ENCODE results near the gene LDLRAD4.
"Not testable (repeated sequence)": the region's sequence is repeated elsewhere in the genome, so short reads cannot be mapped to it uniquely, and the experiment has no call there.

The LDLRAD4 gene

DNA sequence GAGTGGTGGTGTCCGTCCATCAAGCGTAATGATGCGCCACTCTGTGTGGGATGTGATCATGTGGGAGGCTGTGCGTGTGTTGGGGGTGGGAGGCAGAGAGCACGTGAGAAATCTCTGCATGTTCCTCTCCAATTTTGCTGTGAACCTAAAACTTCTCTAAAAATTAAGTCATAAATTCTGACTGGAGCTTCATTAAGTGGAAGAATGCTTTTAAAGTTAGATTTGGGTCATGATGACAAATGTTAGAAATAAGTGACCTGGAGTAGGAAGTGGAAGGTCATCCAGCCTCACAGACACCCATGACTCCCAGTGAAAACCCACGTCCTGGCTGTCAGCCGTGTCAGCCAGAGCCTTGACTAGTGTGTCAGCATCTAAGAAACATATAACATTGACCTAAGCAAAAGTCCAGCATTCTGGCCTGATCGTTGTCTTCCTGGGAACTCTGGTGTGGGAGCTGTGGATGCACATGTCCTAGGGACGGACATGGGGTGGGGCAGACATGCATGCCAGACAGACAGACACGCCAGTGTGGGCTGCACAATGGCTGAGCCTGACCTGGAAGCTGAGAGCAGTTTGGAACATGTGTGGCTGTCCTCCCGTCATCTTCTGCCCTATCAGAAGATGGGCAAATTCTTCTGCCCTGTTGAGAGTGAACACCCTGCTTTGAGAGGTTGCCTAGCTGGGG is 262.2 kb downstream of the LDLRAD4 start:
- DNase-seq, result no peak

DNA sequence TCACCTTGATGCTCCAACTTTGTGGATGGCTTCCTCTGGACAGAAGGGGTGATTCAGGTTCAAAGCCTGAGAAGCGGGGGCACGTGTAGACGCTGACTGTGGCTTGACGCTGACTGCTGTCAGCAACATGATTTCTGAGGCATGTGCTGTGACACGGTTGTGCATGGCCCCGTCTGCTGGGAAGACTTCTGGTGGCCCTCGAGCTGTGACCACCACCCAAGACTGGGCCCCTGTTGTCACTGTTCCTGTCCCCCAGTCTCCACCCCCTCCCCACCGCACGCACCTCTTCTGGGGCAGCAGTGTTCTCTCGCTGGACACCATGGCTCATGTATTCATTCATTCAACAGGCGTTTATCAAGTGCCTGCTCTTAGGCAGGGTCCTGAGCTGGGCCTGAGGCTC is 262.8 kb downstream of the LDLRAD4 start:
- DNase-seq, result no peak

DNA sequence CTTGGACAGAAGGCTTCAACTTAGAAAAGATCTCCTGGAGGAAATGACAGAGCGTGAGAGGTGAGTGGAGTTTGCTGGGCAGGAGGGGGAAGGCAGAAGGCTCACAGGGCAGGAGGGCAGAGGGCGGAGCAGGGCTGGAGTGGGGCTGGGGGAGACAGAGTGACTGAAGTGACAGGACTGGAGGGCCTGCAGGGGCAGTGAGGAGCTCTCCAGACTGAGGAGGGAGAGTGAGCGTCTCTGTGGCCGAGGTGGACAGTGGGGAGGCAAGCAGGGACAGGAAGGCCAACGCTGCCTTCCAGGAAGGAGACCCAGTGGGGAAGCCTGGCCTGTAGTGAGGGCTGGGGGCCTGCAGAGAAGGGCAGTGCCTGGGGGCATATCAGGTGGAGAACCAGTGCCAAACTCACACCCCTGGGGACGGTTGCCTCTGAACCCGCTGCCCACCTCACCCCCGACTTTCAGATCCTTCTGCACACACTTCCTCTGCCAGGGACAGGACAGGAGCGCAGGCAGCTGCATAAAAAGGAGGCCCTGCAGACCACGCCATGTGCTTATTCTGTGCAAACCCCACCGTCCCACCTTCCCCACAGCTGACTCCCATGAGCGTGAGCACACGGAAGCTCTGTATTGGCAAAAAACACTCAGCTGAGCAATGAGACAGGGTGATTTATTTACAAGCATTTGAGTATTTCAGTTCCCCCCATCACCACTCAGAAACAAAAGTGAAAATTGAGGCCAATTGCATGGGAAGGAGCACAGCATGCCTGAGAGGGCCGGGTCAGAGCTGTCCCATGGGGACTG is 263.5 kb downstream of the LDLRAD4 start:
- DNase-seq, result no peak

DNA sequence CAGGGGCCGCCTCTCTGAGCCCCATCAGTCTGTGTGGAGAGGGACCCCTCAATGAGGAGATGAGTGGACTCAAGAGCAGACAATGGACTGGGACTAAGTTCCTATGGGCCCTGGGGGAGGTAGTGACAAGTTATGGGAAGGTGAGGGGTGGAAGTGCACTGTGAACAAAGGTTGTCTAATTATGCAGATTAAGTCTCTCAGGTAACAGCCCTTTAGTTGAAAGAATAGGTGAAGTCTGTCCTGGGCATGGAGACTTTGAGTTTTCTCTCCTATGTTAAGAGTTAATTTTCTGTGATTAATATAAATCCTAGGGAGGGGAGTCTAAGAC is 264.0 kb downstream of the LDLRAD4 start:
- no peak for DNase-seq

DNA sequence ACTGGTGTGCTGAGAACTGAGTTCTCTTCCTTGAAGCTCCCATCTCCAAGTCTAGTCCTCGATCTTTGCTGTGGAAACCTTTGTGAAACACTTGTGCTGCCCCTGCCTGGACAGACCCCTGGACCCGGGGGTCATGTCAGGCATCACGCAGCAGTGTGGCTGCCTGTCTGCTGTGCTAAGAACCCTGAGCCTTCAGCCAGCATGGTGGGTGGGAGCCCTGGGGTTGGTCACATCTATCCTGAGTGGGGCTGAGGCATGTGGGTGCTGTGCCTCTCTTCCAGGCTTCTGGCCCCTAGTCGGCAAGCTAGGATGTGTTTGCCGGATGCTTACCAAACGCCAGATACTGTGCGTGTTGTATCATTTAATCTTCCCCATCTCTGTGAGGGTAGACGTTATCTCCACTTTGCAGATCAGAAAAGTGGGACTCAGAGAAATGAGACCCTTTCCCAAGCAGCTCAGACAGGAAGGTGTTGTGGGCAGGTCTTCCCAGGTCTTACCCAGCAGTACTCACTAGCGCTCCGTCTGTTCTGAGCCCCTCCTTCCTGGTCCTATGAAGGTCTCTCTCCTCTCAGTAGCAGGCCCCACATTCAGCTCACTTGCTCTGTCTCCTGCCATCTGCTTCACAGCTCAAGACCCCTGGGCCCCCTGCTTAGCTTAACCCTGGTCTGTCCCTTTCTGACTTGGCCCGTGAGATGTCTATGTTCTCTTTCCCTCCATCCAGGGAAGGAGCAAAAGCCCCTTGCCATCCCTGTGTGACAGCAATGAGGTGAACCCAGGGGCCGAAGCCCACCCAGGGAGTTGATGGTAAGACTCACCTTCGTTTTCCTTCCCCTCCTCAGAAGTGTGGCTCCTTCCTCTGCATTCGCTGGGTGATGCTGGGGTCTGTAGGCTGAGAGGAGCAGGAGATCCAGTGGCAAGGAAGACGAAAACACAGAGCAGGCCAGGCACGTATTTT is 265.0 kb downstream of the LDLRAD4 start:
- DNase-seq, result no peak

DNA sequence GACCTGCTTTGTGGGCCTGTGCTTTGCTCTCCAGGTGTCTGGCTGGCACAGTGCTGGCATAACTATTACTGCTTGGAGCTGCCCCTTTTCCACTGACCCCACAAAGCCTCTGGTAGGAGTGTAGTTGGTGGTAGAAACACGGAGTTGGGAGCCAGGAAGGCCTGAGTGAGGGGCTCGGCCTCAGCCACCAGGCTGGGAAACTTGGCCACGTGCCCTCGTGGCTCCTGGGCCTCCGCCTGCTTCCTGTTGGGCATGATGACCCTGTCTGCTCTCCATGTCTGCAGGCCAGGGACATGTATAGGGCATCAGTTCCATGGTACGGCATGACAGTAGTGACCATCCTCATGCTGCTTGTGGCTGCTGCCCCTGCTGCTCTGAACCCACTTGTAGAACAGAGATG is 266.6 kb downstream of the LDLRAD4 start:
- DNase-seq, result no peak

DNA sequence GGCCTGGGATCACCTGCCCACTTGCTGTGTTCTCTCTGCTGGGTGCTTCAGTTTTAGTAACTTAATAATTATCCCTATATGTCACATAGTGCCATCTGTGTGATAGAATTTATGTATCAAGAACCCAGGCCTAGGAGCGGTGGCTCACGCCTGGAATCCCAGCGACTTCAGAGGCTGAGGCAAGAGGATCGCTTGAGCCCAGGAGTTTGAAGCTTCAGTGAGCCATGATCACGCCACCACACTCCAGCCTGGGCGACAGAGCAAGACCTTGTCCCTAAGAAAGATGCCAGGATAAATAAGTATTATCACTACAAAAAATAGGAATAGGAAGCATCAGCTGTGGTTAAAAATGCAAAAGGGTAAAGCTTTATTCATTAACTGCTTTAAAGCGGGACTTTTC is 267.0 kb downstream of the LDLRAD4 start:
- DNase-seq, result no peak

DNA sequence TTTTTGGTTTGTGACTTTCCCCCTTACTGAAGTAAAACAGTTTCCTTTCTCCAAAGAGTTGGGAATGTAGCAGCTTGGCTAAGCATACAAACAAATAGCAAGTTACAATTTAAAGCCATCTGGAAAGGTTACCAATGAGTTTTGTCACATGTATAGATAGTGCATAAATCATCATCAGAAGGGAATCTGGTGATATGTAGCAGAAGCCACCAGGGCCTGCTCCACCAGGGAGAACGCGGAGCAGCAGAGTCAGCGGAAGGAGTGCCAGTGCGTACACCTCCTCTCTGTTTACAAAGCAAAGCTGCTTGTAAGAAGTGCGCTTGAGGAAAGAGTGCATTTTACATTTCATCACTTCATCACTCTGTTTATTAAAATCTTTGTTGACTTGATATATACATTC is 267.7 kb downstream of the LDLRAD4 start:
- no peak for DNase-seq

DNA sequence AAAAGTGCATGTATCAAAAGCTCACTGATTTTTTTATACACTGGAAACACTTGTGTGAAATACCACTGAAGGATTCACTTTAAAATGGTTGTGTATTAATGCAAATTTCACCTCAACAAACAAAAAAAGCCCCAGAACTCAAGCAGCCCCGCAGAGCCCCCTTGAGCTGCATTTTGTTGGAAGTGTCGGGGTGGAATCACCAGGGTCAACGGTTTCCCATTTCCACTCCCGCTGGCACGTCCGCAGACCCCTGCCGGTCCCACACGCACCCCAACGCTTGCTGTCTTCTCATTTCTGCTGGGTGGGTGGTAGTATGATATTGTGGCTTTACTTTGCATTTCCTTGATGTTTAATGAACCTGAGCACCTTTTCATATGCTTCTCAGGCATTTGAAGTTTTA is 268.1 kb downstream of the LDLRAD4 start:
- DNase-seq, result no peak

DNA sequence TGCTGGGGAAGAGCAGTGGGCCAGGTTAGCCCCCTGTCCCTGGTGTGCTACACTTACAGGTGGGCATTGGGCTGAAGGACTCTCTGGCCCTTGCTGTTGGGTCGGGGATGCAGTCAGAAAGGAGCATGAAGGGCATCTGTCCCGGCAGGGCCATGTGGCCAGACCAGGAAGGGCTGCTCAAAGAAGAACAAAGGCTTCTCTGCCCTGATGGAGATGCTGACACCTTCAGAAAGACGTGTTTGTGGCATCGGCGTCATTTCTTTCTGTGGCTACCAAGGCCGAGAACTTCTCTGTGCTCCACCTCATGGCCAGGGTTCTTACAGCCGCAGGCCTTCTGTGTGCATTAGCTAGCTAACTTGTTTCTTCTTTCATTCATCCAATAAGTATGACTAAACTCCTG is 268.7 kb downstream of the LDLRAD4 start:
- no peak for DNase-seq

DNA sequence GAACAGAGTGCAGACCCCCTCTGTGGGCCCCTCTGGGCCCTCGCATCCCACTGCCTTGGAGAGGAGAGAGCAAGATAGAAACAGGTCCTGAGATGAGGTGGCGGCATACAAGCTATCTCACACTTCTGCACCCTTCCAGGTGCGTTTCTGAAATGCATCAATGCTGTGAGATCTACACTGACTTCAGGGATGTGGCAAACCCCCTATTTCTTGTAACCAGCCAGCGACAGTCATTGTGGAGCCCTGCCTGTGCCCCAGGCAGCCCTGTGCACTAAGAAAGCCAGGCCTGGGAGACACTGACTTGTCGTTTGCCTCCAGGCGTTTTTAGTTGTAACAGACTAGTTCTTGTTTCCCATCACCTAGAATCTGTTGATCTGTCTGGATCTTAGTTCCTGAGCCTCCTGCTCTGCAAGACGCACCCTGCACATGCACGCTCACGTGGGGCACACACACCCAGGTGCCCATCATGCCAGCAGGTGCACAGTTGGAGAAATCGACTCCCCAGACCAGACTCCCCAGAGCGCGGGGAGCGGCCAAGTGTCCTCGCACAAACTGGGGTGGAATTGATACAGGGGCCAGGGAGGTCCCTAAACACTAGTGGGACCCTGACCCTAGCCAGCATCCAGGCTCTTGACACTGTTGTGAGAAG is 269.8 kb downstream of the LDLRAD4 start:
- DNase-seq, result no peak

DNA sequence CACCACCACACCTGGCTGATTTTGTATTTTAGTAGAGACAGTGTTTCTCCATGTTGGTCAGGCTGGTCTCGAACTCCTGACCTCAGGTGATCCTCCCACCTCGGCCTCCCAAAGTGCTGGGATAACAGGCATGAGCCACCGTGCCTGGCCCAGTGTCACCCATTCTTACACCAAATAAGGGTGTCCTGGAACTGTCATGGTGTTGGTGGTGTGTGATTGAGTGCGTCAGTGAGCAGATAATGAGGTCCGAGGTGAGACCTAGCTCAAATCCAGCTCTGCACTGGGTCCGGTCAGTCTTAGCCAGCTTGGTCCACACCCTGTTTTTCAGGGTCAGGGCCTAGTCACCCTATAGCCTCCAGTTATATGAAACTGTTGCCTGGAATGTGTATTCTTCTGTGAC is 270.7 kb downstream of the LDLRAD4 start:
- DNase-seq, result not testable (repeated sequence)

DNA sequence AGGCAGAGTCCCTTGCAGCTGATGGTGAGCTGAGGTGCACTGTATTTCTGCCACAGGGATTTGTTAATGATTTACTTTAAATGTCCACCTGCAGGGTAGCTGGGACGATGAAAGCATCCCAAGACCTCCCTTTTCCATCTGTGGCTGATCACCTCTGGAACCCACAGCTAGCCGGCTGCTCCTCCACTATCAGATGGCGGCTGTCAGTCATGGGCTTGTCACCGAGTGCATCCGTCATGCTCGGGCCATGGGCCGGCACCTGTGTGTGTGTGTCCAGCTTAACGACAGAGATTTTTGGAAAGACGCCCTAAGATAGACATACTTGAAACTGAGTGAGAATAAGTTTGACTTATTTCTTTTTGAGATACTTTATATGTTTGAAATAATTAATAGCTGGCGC is 272.6 kb downstream of the LDLRAD4 start:
- no peak for DNase-seq

DNA sequence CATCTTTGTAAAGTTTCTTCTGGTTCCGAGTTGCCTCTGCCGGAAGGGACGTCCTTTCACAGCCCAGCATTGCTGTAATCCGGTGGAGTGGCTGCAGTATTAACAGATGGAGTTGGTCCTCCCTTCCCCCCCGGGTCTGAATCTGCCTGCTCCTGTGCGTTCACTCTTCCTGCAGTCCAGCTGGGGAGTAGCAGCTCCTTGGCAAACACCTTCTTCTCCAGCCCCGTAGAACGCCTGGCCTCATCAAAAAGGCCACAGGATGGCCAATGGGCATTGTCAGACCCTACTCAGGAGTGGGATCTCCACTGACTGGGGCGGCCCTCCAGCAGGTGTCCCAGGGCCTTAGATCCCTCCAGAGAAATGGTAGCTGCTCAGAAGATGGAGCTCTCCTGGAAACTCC is 273.8 kb downstream of the LDLRAD4 start:
- DNase-seq, result no peak

DNA sequence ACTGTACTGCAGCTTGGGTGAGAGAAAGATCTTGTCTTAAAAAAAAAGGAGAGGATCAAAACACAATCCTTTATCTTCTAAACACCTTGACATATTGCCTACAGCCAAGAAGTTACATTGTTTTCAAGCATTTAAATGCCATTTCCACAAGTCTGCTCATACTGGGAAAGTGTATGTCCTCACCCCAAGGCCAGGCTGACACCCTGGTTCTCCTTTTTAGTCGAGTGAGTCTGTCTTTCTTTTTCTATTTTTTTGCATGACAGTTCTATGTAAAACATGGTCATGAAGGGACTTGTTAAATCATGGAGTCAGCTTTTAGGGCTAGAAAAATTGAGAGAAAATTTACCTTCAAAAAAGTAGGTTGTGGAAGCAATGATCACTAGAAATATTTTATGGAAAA is 274.5 kb downstream of the LDLRAD4 start:
- DNase-seq, result no peak

DNA sequence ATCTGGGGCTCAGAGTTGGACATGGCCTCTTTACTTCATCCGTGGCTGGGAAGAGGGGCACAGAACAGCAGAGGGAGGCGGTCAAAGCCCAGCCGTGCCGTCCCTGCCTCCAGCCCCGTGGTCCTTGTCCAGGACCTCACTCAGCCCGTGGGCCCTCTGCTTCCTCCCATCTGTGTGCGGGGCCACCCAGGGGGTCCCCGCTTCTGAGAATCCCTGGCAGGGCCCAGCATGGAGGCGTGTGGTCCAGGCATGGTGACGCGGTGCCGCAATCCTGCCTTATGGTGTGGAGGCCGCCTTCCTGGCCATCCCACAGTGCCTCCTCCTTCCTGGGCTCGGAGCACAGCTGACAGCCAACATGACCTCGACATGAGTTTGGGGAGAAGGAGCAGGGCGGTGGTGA is 275.2 kb downstream of the LDLRAD4 start:
- no peak for DNase-seq

DNA sequence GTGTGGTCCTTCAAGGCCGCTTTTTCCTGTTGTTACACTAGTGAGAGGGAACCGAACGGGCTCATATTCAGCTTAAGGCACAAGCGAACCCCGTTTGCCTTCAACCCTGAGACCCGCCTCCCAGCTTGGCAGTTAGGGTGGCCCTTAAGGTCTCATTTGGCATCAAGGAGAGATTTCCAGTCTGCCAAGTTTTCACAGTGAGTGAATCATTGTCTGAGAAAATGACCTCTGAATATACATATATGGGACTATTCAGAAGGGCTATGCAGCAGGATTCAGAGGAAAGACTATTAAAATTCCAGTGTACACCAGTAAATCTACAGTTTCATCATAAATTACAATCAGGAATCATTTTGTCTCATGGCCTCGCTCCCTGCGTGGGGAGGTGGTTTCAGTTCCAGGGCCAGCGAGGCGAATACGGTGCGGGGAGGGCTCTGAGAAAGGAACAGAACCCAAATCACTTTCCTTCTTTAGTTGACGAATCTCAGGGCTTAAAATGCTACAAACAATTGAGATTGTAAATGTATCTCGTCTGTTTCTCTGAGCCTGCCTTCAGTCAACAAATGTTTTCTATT is 276.4 kb downstream of the LDLRAD4 start:
- DNase-seq, result no peak

DNA sequence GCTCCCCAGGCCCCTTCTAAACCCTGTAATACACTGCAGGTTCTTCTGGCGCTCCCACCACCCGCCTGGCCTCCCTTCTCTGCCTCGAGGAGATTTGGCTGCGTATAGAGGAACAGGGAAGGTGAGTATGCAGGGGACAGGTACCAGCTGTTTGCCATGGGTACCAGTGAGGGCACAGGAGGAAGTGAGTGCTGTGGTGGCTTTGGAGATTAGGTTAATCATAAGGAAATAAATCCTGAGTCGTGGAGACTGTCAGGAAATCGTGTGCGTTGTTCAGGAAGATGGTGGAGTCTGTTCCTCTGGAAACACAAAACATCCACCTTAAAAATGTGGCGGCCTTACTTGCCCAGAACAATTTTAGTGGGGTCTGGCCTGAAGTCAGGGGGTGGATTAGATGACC is 277.4 kb downstream of the LDLRAD4 start:
- no peak for DNase-seq

DNA sequence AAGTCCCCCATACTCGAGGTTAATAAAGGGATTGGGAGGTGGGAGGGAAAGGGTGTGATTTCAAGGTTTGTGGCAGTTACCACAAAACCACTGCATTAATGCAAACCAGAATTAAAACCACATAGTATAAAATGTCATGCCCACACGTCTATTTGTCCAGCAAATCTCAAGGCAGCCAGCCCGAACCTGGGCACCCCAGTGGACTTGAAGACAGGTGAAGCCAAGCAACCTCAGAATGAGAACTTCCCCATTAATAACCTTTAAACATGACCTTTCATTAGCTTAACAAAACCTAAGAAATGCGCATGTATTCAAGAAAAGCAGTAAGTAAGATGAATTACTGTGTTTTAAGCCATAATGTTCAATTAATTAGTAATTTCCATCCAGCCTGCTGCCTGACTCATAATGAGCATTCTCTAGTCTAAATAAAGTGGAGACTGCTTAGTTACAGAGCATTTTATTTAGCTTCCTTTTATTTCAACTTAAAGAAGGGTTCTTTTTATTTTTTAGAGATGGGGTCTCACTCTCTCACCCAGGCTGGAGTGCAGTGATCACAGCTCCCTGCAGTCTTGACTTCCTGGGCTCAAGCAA is 278.2 kb downstream of the LDLRAD4 start:
- DNase-seq, result no peak

DNA sequence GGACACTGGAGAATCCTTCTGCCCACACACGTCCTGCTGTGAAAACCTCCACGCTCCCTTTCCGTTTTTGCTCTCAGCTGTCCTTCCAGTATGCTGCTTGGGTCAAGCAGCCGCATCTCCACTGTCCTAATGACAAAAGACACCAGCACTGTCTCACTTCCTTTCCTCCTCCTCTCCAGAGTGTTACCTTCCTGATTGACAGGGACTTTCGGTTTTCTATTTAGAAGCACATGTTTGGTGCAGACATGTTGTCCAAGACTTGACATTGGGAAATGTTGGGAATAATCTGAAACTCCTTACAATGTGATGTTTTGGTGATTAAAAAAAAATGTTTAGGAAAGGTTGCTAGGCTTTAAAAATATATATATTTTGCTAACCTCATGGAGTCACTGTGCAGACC is 281.2 kb downstream of the LDLRAD4 start:
- DNase-seq, result no peak

DNA sequence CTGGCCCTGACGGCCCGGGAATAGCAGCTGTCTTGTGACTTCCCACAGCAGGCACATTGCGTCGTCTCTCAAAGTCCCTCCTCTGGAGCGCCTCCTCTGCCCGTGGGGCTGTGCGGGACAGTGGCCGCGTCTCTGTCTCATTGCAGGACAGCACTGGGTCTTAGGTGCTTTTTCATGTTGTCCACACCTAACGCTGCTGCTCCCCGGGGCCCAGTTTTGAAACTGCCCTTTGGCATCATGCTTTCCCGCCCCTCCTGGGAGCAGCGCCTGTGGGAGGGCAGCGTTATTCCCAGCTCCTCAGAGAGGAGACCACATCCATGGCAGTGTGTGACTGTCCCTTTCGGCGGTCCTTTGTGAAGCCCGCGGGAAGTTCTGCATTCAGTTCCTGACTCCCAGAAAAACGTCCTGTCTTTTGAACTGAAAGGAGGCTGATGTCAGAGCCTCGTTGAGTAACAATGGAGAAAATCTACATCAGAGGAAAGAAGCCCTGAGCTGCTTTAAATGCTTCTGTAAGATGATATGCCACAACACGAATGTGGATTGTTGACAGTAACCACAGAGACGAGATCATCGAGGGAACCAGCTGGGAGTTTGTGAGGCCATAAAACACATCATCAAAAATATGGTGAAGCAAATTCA is 281.8 kb downstream of the LDLRAD4 start:
- DNase-seq, result no peak

Measured in NCI-H1694 (cell line).